Ishikawa (cell line): ENCODE measurements around the gene ITPR1.

Experiments
- CEBPB ChIP-seq: IDR thresholded peaks from 2 replicates; pipeline ENCODE4 v1.6.1; 2012
- CREB1 ChIP-seq: IDR thresholded peaks from 2 replicates; pipeline ENCODE4 v1.6.1; 2012; ENCODE audit warnings: low read depth
- EGR1 ChIP-seq: IDR thresholded peaks from 2 replicates; pipeline ENCODE4 v1.6.1; 2012
- EP300 ChIP-seq: IDR thresholded peaks from 2 replicates; pipeline ENCODE4 v1.6.1; 2012; ENCODE audit warnings: borderline replicate concordance
- FOXM1 ChIP-seq: IDR thresholded peaks from 2 replicates; pipeline ENCODE4 v1.6.1; 2012; ENCODE audit warnings: low read depth, borderline replicate concordance
- NFIC ChIP-seq: IDR thresholded peaks from 2 replicates; pipeline ENCODE4 v1.6.1; 2012
- RAD21 ChIP-seq: IDR thresholded peaks from 2 replicates; pipeline ENCODE4 v1.6.1; 2012; ENCODE audit warnings: low read depth
- REST ChIP-seq: IDR thresholded peaks from 2 replicates; pipeline ENCODE4 v1.6.1; 2012; ENCODE audit warnings: low read depth, mild to moderate bottlenecking
- TAF1 ChIP-seq: IDR thresholded peaks from 2 replicates; pipeline ENCODE4 v1.6.1; 2012; ENCODE audit warnings: low read depth, mild to moderate bottlenecking
- TCF12 ChIP-seq: IDR thresholded peaks from 2 replicates; pipeline ENCODE4 v1.6.1; 2012; ENCODE audit warnings: low read depth
- TEAD4 ChIP-seq: IDR thresholded peaks from 2 replicates; pipeline ENCODE4 v1.6.1; 2012
- USF1 ChIP-seq: IDR thresholded peaks from 2 replicates; pipeline ENCODE4 v1.6.1; 2012
- YY1 ChIP-seq: IDR thresholded peaks from 2 replicates; pipeline ENCODE4 v1.6.1; 2012; ENCODE audit warnings: low read depth
- ZBTB7A ChIP-seq: IDR thresholded peaks from 2 replicates; pipeline ENCODE4 v1.6.1; 2012; ENCODE audit warnings: low read depth
- TF ChIP-seq, protein P1 (sequence below): IDR thresholded peaks from 2 replicates; pipeline ENCODE4 v1.6.1; 2012

The ITPR1 gene

GRCh38 chr3:4719046-4719501 is 225.9 kb downstream of the ITPR1 start:
- TF ChIP-seq RAD21 = no peak
- no peak for TF ChIP-seq FOXM1
- TF ChIP-seq CEBPB = no peak
- no peak for TF ChIP-seq TEAD4
- TF ChIP-seq NFIC = no peak
- no peak for TF ChIP-seq TAF1
- TF ChIP-seq REST = no peak
- no peak for TF ChIP-seq CREB1
- TF ChIP-seq ZBTB7A = no peak
- TF ChIP-seq, protein P1, sequence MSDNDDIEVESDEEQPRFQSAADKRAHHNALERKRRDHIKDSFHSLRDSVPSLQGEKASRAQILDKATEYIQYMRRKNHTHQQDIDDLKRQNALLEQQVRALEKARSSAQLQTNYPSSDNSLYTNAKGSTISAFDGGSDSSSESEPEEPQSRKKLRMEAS = no peak
- no peak for TF ChIP-seq YY1

DNA sequence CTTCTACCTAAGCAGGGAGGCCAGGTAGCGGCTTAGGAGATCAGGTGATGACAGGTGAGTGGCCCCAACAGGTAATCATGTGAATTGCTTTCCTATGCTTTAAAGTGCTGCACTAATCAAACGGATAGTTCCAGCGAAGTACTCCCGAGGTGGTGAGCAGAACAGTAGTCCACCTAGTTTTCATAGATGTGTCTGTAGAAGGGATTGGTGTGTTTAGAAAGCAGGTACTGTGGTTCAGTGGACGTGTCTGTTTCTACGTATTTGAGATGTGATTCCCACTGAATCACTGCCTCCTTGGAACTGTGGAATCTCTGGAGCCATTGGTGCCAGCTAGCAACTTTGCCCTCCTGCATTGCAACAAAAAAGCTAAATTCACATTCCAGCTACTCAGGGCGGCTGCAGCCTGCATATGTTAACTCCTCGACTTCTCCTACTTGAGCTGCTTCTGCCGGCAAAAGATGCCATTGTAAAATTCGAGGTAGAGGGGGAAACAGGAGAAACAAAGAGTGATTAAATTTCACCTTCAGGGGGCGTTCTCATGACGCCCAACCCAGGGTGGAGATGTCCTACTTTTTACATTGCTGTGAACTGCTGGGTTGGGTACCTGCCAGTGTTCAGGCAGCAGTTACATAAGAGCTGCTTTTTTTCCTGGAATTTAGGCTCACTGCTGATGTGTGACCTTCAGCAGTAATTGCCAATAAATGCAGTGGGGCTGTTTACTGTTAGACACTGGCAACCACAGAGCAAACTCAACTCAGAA is 227.3 kb downstream of the ITPR1 start:
- TF ChIP-seq YY1 (no peak), CREB1 (no peak), USF1 (no peak), EP300 (no peak), EGR1 (no peak), RAD21 (peak; percentile 69), TEAD4 (no peak), NFIC (peak; percentile 22; the same call in 1 of the 2 replicates), CEBPB (no peak; the same call in 1 of the 2 replicates), TCF12 (no peak), ZBTB7A (no peak), TAF1 (no peak), REST (no peak), FOXM1 (no peak)
- TF ChIP-seq, protein P1 = no peak

DNA sequence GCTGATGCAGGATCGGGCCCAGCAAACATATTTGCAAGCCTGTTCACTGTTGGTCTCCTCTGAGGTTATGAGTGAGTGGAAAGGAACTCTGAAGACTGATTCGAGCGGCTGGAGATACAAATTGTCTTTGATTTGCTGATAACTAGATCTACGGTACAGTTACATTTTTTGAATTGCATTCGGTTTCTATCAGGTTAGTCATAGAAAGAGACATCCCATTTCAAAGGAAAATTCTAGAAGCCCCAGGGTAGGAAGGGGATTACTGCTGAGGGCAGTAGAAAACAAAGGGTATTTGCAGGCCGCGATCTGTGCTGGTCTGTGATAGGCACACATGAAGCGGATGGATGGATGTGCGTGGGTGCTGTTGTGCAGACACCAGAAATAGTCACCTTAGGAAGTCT is 228.4 kb downstream of the ITPR1 start:
- no peak for TF ChIP-seq TEAD4
- TF ChIP-seq, protein P1 = no peak
- no peak for TF ChIP-seq REST
- TF ChIP-seq USF1 = no peak
- TF ChIP-seq NFIC = no peak
- no peak for TF ChIP-seq EGR1
- TF ChIP-seq FOXM1 = no peak
- TF ChIP-seq CEBPB = no peak
- no peak for TF ChIP-seq YY1
- TF ChIP-seq TAF1 = no peak
- TF ChIP-seq TCF12 = no peak
- TF ChIP-seq RAD21 = no peak
- no peak for TF ChIP-seq ZBTB7A
- TF ChIP-seq EP300 = no peak
- TF ChIP-seq CREB1 = no peak

GRCh38 chr3:4722103-4722502 is 229.0 kb downstream of the ITPR1 start:
- TF ChIP-seq CREB1 (no peak), RAD21 (peak; percentile 67)
